Measurements from ENCODE around the gene TPM2.
A peak's percentile ranks its signal among the peaks of the same experiment; 100 is the strongest.

DNA sequence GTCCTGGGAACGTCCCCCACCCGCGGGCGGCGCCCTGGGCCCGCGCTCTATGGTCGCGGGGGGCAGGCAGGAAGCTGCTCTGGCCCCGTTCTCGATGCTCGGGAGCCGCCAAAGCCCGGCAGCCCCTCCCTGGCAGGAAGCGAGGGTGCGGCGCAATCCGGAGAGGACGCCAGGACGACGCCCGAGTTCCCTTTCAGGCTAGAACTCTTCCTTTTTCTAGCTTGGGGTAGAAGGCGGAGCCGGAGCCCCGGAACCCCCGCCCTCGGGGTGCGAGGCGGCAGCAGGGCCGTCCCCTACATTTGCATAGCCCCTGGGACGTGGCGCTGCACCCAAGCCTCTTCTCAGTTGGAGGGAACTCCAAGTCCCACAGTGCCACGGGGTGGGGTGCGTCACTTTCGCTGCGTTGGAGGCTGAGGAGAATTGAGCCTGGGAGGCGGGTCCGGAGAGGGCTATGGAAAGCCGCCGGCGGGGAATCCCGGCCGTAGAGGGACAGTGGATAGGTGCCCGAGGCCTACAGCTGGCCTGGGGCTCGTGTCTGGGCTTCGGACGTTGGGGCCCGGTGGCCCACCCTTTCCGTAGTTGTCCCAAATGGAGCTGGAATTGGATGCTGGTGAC, 42.6 kb upstream of the TPM2 start, which contains the start of the genes CREB3 and TLN1:
- TF ChIP-seq, protein P1, sequence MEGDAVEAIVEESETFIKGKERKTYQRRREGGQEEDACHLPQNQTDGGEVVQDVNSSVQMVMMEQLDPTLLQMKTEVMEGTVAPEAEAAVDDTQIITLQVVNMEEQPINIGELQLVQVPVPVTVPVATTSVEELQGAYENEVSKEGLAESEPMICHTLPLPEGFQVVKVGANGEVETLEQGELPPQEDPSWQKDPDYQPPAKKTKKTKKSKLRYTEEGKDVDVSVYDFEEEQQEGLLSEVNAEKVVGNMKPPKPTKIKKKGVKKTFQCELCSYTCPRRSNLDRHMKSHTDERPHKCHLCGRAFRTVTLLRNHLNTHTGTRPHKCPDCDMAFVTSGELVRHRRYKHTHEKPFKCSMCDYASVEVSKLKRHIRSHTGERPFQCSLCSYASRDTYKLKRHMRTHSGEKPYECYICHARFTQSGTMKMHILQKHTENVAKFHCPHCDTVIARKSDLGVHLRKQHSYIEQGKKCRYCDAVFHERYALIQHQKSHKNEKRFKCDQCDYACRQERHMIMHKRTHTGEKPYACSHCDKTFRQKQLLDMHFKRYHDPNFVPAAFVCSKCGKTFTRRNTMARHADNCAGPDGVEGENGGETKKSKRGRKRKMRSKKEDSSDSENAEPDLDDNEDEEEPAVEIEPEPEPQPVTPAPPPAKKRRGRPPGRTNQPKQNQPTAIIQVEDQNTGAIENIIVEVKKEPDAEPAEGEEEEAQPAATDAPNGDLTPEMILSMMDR (IDR thresholded peaks at IDR 0.05) = no peak
- TF ChIP-seq POLR2A (IDR thresholded peaks at IDR 0.05) (peak; percentile 81), EP300 (IDR thresholded peaks at IDR 0.05; ENCODE audit: low read depth) (no peak)
